Measurements from ENCODE around the gene NCOA5.
A peak's percentile ranks its signal among the peaks of the same experiment; 100 is the strongest.

NCOA5 gene

GRCh38 chr20:46030284-46031013, 59.3 kb downstream of the NCOA5 start:
- DNase-seq = peak in 18 of 42 donors; percentile 19 to 60 (median 40)
- intact Hi-C loops (cut with DNase I) = no loop called here

- intact Hi-C loops (cut with DNase I) = no loop called here
Observed at GRCh38 chr20:46028772-46029371, 60.9 kb downstream of the NCOA5 start, which contains the start of gene SLC12A5. TSS of gene SLC12A5 (plus strand) at chr20:46029215. CDS start at chr20:46029345, 130 bp downstream.

DNA sequence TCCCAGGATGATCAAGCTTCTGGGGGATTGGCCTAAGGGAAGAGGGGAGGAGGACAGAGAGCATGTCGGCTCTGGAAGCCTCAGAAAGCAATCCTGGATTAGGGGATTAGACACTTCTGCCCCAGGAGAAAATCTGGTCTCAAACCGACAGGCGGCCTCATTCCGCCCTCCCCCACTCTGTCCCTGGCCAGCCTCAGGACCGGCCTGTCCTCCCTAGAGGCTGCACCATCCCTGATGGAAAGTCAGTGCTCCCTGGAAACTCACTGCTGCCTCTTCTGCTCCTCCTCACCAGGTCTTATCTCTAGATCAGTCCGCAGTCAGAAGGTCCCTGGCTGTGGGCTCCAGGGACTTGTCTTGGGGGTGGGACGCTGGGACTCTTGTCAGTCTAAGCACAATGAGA, 61.7 kb downstream of the NCOA5 start:
- intact Hi-C loops (cut with DNase I) = no loop called here
- no peak for DNase-seq

More at GRCh38 chr20:46028772-46029371, 60.9 kb downstream of the NCOA5 start, which contains the start of gene SLC12A5:
- peak in 41 of 42 donors; percentile 31 to 86 (median 66) for DNase-seq

DNA sequence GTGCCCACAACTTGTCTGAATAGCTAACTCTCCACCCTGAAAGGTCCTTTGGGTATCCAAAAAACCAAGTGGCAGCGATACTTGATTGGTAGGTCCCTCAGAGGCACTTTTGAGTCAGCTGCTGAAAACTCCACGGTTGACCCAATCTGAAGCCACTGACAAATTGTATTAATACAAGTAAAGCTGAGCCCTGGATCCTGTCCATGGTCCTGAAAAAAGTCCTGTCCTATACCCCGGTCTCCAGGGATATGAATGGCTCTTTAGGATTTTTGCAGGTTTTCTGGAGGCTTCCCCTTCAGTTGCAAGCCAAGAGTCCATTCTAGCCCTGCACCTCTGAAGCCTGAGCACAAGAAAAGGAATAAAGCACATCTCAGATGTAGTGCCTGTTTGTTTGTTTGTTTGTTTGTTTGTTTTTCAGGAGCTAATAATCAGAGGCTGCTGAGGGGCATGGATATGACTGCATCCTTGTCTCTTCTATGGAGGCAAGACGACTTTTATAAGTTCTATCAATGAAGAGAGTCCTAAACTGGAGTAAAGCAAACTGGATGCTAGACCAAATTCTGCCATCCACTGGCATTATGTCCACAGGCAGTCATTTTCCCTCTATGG, 62.4 kb downstream of the NCOA5 start:
- DNase-seq = peak in 3 of 42 donors; percentile 41 to 63 (median 50)
- intact Hi-C loops (cut with DNase I) = no loop called here

- intact Hi-C loops (cut with DNase I) = no loop called here
- DNase-seq = peak in 25 of 42 donors; percentile 18 to 72 (median 50)
Observed at GRCh38 chr20:46025376-46025783, 64.4 kb downstream of the NCOA5 start.

- DNase-seq = no peak
- intact Hi-C loops (cut with DNase I) = loop anchor here (2.0 to 5.0 kb wide), 2 partner anchors 65 to 378 kb away; partner anchors contain the start of gene NCOA5
Observed at GRCh38 chr20:46023999-46024398, 65.8 kb downstream of the NCOA5 start.

GRCh38 chr20:46023148-46023484, 66.6 kb downstream of the NCOA5 start:
- no peak for DNase-seq
- intact Hi-C loops (cut with DNase I) = loop anchor here (2.0 to 5.0 kb wide), 2 partner anchors 66 to 379 kb away; partner anchors contain the start of gene NCOA5

DNA sequence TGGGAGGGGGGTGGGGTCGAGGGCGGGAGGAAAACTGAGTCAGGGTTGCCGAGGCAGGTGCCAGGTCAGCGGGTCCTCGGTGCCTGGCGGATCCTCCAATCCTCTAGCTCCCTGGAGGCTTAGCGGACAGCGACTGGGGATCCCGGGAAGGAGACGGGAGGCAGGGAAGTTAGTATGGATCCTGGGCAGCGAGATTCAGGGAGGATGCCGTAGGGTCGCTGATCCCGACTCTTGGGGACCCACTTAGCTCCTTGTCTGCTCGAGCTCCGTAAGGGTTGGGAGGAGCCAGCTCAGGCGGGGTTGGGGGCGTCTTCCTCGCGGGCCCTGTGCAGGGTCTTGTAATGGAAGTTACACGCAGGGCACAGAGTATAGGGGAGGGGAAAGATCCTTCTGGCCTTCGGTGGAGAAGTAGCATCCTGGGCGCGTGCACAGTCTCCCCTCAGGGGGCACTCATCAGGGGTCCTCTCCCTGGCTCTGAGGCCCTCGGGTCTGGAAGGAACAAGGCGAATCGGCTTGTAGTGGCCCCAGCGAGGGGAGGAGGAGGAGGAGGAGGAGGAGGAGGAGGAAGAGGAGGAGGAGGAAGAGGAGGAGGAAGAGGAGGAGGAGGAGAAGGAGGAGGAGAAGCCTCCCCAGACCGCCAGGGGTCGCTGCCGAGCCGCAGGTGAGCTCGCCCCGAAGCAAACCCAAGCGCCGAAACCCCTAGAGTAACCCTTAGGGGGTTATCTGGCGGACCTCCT, 67.2 kb downstream of the NCOA5 start:
- intact Hi-C loops (cut with DNase I) = loop anchor here (2.0 to 5.0 kb wide), 2 partner anchors 66 to 380 kb away; partner anchors contain the start of gene NCOA5
- peak; percentile 59 to 90 (median 79) for DNase-seq

GRCh38 chr20:46021361-46022359, 68.1 kb downstream of the NCOA5 start:
- DNase-seq = peak in 38 of 42 donors; percentile 39 to 82 (median 67)
- intact Hi-C loops (cut with DNase I) = loop anchor here (2.0 to 5.0 kb wide), 2 partner anchors 67 to 381 kb away; partner anchors contain the start of gene NCOA5

DNA sequence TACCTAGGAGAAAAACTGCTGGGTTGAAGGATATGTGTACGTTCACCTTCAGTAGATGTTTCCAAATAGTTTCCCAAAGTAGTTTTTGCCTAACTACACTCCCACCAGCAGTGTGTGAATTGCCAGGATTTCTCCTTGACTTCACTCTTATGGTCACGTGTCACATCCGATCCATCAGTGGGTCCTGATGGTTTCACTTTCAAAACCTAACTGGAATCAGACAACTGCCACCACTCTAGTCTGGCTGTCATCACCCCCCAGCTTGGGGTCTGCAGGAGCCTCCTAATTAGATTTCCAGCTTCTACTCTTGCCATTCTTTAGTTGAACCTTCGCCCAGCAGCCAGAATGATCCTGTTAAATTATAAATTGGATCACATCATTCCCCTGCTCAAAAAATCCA, 69.2 kb downstream of the NCOA5 start:
- intact Hi-C loops (cut with DNase I) = loop anchor here (5.0 kb wide), 1 partner anchor 382 kb away; no protein-coding TSS in a partner anchor

DNA sequence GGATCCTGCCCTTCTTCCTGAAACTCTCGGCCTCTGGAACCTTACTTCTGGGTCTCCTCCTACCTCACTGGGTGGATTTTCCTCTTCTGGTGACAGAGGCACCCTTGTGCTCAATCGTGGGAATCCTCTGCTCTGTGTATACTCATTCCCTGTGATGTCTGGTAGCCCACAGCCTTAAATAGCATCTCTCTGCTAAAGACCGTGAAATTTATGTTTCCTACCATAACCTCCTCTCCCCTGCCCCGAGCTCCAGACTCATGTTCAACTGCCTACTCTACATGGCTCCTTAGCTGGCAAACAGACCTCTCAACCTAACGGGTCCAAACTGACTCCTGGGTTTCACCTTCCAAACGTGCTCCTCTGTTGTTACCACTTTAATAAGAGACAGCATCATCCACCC, 71.2 kb downstream of the NCOA5 start:
- intact Hi-C loops (cut with DNase I) = no loop called here

More for the DNA sequence above, 69.2 kb downstream of the NCOA5 start:
- DNase-seq = no peak

GRCh38 chr20:46018112-46018511, 71.7 kb downstream of the NCOA5 start:
- intact Hi-C loops (cut with DNase I) = no loop called here
- DNase-seq = no peak

More for the DNA sequence above, 71.2 kb downstream of the NCOA5 start:
- DNase-seq = no peak

- intact Hi-C loops (cut with DNase I) = no loop called here
- DNase-seq = no peak
Observed at GRCh38 chr20:46017272-46017671, 72.5 kb downstream of the NCOA5 start.

- intact Hi-C loops (cut with DNase I) = no loop called here
- no peak for DNase-seq
Observed at GRCh38 chr20:46014517-46015396, 75.0 kb downstream of the NCOA5 start.

- intact Hi-C loops (cut with DNase I) = no loop called here
Observed at GRCh38 chr20:46013829-46014516, 75.8 kb downstream of the NCOA5 start.

GRCh38 chr20:46013322-46013828, 76.4 kb downstream of the NCOA5 start:
- intact Hi-C loops (cut with DNase I) = no loop called here
- DNase-seq = no peak

More at GRCh38 chr20:46013829-46014516, 75.8 kb downstream of the NCOA5 start:
- peak in 17 of 42 donors; percentile 22 to 69 (median 44) for DNase-seq

Measured in head of caudate nucleus (tissue), 42 donors.